Vagina (tissue), 2 donors: ENCODE results near the gene STIM1.

ENCODE experiments used
- POLR2A ChIP-seq, 2 donors: fragments of 450-650 bp; IDR thresholded peaks; one replicate each; pipeline ENCODE4 v1.6.1; 2017; ENCODE audit warnings: antibody characterized with exemption in 2 of 2, mild to moderate bottlenecking in 2 of 2, moderate library complexity in 2 of 2
- TF ChIP-seq, protein P1 (sequence below), 3 experiments: fragments of 450-650 bp in 2 of 3; fragments of 200-600 bp in 1 of 3; sonication (generic) in 1 of 3; IDR thresholded peaks; one replicate each; pipeline ENCODE4 v1.5.1; 2017 to 2019; ENCODE audit warnings: antibody characterized with exemption in 3 of 3, mild to moderate bottlenecking in 2 of 3, moderate library complexity in 2 of 3

DNA sequence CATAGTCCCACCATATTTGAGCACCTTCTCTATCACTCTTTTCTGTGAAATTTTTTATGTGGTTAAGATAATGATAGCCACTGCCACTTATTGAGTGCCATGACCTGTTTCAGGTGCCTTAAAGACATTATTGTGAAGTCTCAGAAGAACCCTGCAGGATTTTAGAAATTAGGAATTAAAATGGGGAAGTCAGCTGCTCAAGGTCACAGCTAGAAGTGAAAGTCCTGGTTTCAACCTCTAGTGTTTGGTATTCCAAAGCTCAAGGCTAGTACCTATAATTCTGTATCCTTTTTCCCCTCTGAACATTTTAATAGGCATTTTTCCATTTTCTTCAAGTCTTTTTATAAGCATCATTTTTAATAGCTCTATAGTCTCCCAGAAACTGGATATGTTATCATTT, 230.1 kb downstream of the STIM1 start:
- TF ChIP-seq, protein P1, sequence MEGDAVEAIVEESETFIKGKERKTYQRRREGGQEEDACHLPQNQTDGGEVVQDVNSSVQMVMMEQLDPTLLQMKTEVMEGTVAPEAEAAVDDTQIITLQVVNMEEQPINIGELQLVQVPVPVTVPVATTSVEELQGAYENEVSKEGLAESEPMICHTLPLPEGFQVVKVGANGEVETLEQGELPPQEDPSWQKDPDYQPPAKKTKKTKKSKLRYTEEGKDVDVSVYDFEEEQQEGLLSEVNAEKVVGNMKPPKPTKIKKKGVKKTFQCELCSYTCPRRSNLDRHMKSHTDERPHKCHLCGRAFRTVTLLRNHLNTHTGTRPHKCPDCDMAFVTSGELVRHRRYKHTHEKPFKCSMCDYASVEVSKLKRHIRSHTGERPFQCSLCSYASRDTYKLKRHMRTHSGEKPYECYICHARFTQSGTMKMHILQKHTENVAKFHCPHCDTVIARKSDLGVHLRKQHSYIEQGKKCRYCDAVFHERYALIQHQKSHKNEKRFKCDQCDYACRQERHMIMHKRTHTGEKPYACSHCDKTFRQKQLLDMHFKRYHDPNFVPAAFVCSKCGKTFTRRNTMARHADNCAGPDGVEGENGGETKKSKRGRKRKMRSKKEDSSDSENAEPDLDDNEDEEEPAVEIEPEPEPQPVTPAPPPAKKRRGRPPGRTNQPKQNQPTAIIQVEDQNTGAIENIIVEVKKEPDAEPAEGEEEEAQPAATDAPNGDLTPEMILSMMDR (IDR thresholded peaks at IDR 0.05), result no peak
- no peak for TF ChIP-seq POLR2A (IDR thresholded peaks at IDR 0.05)
